ENCODE data around the gene KPNA1. TPM values are rescaled to one million over a fixed set of nuclear protein-coding genes. Genes with fewer than 3 reads are reported as not detected.

KPNA1 gene
- total RNA-seq, 1 donor from 2014 or later, result 28.4 TPM

GRCh38 chr3:122382888-122383666 is 131.7 kb downstream of the KPNA1 start, which contains the start of gene MIX23:
Gene MIX23, minus strand, starts transcription at chr3:122383231. Its CDS starts 7 bp downstream, at chr3:122383224.
- peak; percentile 1 for TF ChIP-seq CTCF (IDR thresholded peaks at IDR 0.05; ENCODE audit: insufficient read depth, low read length, severe bottlenecking)
- DNase-seq (ENCODE audit: low read depth) (peak; percentile 67), FAIRE-seq (no peak)
- Histone ChIP-seq H3K36me3 (ENCODE audit: control insufficient read depth, insufficient read depth, low read length) (peaks cover 2% of the 10 kb centered on the region), H3K27me3 (ENCODE audit: control insufficient read depth, insufficient read depth, low read length) (no peaks in the 10 kb centered on the region), H3K4me3 (ENCODE audit: low read depth, low read length) (peak within 1 kb of the TSS; percentile 62)

DNA sequence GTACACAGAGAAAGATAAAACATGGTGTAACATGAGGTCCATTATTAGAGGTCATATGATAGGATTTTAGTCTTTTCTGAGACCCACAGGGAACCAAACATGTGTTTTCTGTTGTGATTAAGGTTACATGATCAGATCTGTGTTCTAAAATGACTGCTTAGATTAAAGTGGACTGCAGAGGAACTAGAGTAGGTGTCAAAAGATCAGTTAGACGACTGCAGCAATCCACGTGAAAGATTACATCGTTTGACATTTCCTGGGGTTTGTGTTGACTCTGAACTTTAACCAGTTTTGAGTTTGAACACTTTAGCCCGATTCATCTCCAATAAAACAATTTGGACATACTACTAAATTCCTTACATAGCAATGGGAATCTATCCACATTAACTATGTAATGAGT is 136.8 kb downstream of the KPNA1 start:
- Histone ChIP-seq H3K36me3 (ENCODE audit: control insufficient read depth, insufficient read depth, low read length) (peaks cover 1% of the 10 kb centered on the region), H3K27me3 (ENCODE audit: control insufficient read depth, insufficient read depth, low read length) (no peaks in the 10 kb centered on the region), H3K4me3 (ENCODE audit: low read depth, low read length) (no peak overlapping the region)
- FAIRE-seq (no peak), DNase-seq (ENCODE audit: low read depth) (no peak)
- no peak for TF ChIP-seq CTCF (IDR thresholded peaks at IDR 0.05; ENCODE audit: insufficient read depth, low read length, severe bottlenecking)

GRCh38 chr3:122374034-122374433 is 140.7 kb downstream of the KPNA1 start:
- TF ChIP-seq CTCF (IDR thresholded peaks at IDR 0.05; ENCODE audit: insufficient read depth, low read length, severe bottlenecking), result no peak
- peaks cover 1% of the 10 kb centered on the region for H3K36me3 ChIP-seq (ENCODE audit: control insufficient read depth, insufficient read depth, low read length)
- FAIRE-seq, result no peak

More at GRCh38 chr3:122374034-122374433, 140.7 kb downstream of the KPNA1 start:
- no peak for DNase-seq (ENCODE audit: low read depth)
- no peak overlapping the region for H3K4me3 ChIP-seq (ENCODE audit: low read depth, low read length)
- no peaks in the 10 kb centered on the region for H3K27me3 ChIP-seq (ENCODE audit: control insufficient read depth, insufficient read depth, low read length)

Other genes with a start within 250 kb of the KPNA1 start
- gene CSTA, start 189.7 kb downstream of the KPNA1 start, total RNA-seq, result 107 and 652 TPM in 2 replicates
- 24.0 and 25.3 TPM in 2 replicates for gene MIX23, start 131.7 kb downstream of the KPNA1 start, total RNA-seq
- gene FAM162A, start 130.8 kb downstream of the KPNA1 start, total RNA-seq, result 14.7 and 37.0 TPM in 2 replicates
- gene WDR5B, start 98.9 kb downstream of the KPNA1 start, total RNA-seq, result 3.9 and 4.4 TPM in 2 replicates
- gene PARP9, start 49.4 kb upstream of the KPNA1 start, total RNA-seq, result 4.5 and 8.1 TPM in 2 replicates
- gene DTX3L, start 49.4 kb upstream of the KPNA1 start, total RNA-seq, result 5.0 and 6.4 TPM in 2 replicates
- gene PARP15, start 62.7 kb upstream of the KPNA1 start, total RNA-seq, result 0.13 and 0.26 TPM in 2 replicates
- gene PARP14, start 165.9 kb upstream of the KPNA1 start, total RNA-seq, result 13.2 and 23.0 TPM in 2 replicates

Data from bronchial epithelial cell (primary cell).